Immature natural killer cell (primary cell): ENCODE measurements around the gene TRIM61. TPM values are rescaled to one million over a fixed set of nuclear protein-coding genes. Genes with fewer than 3 reads are reported as not detected.
"Not testable (repeated sequence)": the region's sequence is repeated elsewhere in the genome, so short reads cannot be mapped to it uniquely, and the experiment has no call there.

Experiments used
- DNase-seq, 3 donors: peaks; one replicate each; pipeline ENCODE4 v3.0.0; 2022; ENCODE audit warnings: mixed read lengths in 1 of 3
- H3K27ac Mint-ChIP-seq, 6 donors: one replicate each; pipeline ENCODE4 v1.8.0; 2020; ENCODE audit warnings: mixed read lengths in 6 of 6, mild to moderate bottlenecking in 5 of 6, inconsistent platforms in 4 of 6, moderate library complexity in 3 of 6
- H3K27me3 Mint-ChIP-seq, 3 donors: one replicate each; pipeline ENCODE4 v1.8.0; 2020 to 2021; ENCODE audit warnings: low read depth in 3 of 3, mild to moderate bottlenecking in 3 of 3, mixed read lengths in 3 of 3, moderate library complexity in 3 of 3, inconsistent platforms in 1 of 3
- H3K36me3 Mint-ChIP-seq, 3 donors: one replicate each; pipeline ENCODE4 v1.8.0; 2020; ENCODE audit warnings: mixed read lengths in 3 of 3, inconsistent platforms in 2 of 3, mild to moderate bottlenecking in 2 of 3
- H3K4me1 Mint-ChIP-seq, 2 donors: one replicate each; pipeline ENCODE4 v1.8.0; 2020; ENCODE audit warnings: inconsistent platforms in 2 of 2, mild to moderate bottlenecking in 2 of 2, mixed read lengths in 2 of 2, moderate library complexity in 1 of 2
- H3K4me3 Mint-ChIP-seq, 5 donors: one replicate each; pipeline ENCODE4 v1.8.0; 2020; ENCODE audit warnings: mild to moderate bottlenecking in 5 of 5, mixed read lengths in 5 of 5, inconsistent platforms in 3 of 5, moderate library complexity in 3 of 5
- H3K9me3 Mint-ChIP-seq, 6 donors: one replicate each; pipeline ENCODE4 v1.8.0; 2020; ENCODE audit warnings: mild to moderate bottlenecking in 6 of 6, mixed read lengths in 6 of 6, inconsistent platforms in 4 of 6, moderate library complexity in 3 of 6
- polyA plus RNA-seq, 3 donors: library from polyadenylated mRNA; unstranded; fragments of 300-500 nt; fragmentation: Illumina TruSeq; gene quantifications; one replicate each; pipeline ENCODE4 v1.2.3, GENCODE V29; 2021

TRIM61 gene
- polyA plus RNA-seq, 3 donors from 2014 or later: 1.8 to 2.5 TPM; not detected in 1

DNA sequence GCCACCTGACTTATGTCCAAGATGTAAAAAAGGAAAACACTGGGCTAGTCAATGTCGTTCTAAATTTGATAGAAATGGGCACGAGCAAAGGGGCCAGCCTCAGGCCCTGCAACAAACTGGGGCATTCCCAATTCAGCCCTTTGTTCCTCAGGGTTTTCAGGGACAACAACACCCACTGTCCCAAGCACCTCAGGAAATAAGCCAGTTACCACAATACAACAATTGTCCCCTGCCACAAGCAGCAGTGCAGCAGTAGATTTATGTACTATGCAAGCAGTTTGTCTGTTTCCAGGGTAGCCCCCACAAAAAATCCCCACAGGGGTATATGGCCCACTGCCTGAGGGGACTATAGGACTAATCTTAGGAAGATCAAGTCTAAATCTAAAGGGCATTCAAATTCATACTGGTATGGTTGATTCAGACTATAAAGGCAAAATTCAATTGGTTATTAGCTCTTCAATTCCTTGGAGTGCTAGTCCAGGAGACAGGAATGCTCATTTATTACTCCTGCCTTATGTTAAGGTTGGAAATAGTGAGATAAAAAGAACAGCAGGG is 21.1 kb upstream of the TRIM61 start:
- not testable (repeated sequence) for H3K36me3 Mint-ChIP-seq, H3K27ac Mint-ChIP-seq, H3K9me3 Mint-ChIP-seq, H3K4me1 Mint-ChIP-seq, H3K27me3 Mint-ChIP-seq, H3K4me3 Mint-ChIP-seq, DNase-seq

DNA sequence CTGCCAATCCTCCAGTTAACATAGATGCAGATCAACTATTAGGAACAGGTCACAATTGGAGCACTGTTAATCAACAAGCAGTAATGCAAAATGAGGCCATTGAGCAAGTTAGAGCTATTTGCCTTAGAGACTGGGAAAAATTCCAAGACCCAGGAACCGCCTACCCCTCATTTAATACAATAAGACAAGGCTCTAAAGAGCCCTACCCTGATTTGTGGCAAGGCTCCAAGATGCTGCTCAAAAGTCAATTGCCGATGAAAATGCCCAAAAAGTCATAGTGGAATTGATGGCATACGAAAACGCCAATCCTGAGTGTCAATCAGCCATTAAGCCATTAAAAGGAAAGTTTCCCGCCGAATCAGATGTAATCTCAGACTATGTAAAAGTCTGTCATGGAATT is 20.5 kb upstream of the TRIM61 start:
- H3K36me3 Mint-ChIP-seq: no peaks in the 10 kb centered on the region
- H3K27ac Mint-ChIP-seq: no peak overlapping the region
- no peaks in the 10 kb centered on the region for H3K4me1 Mint-ChIP-seq
- H3K9me3 Mint-ChIP-seq: no peaks in the 10 kb centered on the region
- DNase-seq: no peak
- peaks cover 0 to 2% (median 1%) of the 10 kb centered on the region in 3 donors for H3K27me3 Mint-ChIP-seq
- no peak overlapping the region for H3K4me3 Mint-ChIP-seq

DNA sequence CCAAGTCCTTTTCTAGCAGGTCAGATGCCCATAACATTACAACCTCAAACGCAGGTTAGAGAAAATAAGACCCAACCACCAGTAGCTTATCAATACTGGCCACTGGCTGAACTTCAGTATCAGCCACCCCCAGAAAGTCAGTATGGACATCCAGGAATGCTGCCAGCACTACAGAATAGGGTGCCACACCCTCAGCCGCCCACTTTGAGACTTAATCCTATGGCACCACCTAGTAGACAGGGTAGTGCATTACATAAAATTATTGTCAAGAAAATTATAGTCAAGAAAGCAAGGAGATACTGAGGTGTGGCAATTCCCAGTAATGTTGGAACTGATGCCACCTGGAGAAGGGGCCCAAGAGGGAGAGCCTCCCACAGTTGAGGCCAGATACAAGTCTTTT is 19.9 kb upstream of the TRIM61 start:
- no peak overlapping the region for H3K4me3 Mint-ChIP-seq
- no peaks in the 10 kb centered on the region for H3K4me1 Mint-ChIP-seq
- H3K27me3 Mint-ChIP-seq: peaks cover 0 to 2% (median 1%) of the 10 kb centered on the region in 3 donors
- DNase-seq: no peak
- no peak overlapping the region for H3K27ac Mint-ChIP-seq
- no peaks in the 10 kb centered on the region for H3K9me3 Mint-ChIP-seq
- no peaks in the 10 kb centered on the region for H3K36me3 Mint-ChIP-seq

DNA sequence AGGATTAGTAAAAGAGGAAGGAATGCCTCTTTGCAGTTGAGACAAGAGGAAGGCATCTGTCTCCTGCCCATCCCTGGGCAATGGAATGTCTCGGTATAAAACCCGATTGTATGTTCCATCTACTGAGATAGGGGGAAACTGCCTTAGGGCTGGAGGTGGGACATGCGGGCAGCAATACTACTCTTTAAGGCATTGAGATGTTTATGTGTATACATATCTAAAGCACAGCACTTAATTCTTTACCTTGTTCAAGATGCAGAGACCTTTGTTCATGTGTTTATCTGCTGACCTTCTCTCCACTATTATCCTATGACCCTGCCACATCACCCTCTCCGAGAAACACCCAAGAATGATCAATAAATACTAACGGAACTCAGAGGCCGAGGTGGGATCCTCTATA is 18.7 kb upstream of the TRIM61 start:
- H3K4me1 Mint-ChIP-seq, H3K4me3 Mint-ChIP-seq, H3K9me3 Mint-ChIP-seq: not testable (repeated sequence)

DNA sequence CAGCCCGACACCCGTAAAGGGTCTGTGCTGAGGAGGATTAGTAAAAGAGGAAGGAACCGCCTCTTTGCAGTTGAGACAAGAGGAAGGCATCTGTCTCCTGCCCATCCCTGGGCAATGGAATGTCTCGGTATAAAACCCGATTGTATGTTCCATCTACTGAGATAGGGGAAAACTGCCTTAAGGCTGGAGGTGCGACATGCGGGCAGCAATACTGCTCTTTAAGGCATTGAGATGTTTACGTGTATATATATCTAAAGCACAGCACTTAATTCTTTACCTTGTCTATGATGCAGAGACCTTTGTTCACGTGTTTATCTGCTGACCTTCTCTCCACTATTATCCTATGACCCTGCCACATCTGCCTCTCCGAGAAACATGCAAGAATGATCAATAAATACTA is 13.3 kb upstream of the TRIM61 start:
- H3K27me3 Mint-ChIP-seq, H3K27ac Mint-ChIP-seq, H3K36me3 Mint-ChIP-seq, H3K9me3 Mint-ChIP-seq, DNase-seq, H3K4me3 Mint-ChIP-seq, H3K4me1 Mint-ChIP-seq: not testable (repeated sequence)

More for the DNA sequence above, 18.7 kb upstream of the TRIM61 start:
- DNase-seq, H3K27me3 Mint-ChIP-seq, H3K36me3 Mint-ChIP-seq, H3K27ac Mint-ChIP-seq: not testable (repeated sequence)

DNA sequence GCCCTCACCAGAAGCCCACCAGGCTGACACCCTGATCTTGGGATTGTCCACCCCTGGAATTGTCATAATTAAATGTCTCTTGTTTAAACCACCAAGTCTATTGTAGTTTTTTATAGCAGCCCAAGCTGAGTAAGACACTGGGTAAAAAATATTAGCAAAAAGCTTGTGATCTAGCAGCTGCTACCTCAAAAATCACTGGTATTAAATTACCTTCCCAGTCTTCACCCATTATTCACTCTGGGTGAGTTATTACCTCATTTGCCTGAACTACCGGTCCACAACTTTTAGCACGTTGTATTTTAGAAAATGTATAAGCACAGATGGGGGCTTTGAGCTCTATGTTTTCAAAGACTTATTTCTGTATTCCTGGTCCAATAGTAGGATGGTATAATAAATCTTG is 12.0 kb upstream of the TRIM61 start:
- no peaks in the 10 kb centered on the region for H3K36me3 Mint-ChIP-seq
- no peaks in the 10 kb centered on the region for H3K4me1 Mint-ChIP-seq
- no peak for DNase-seq
- no peak overlapping the region for H3K27ac Mint-ChIP-seq
- H3K27me3 Mint-ChIP-seq: peaks cover 0 to 5% (median 0%) of the 10 kb centered on the region in 3 donors
- no peaks in the 10 kb centered on the region for H3K9me3 Mint-ChIP-seq
- no peak overlapping the region for H3K4me3 Mint-ChIP-seq

DNA sequence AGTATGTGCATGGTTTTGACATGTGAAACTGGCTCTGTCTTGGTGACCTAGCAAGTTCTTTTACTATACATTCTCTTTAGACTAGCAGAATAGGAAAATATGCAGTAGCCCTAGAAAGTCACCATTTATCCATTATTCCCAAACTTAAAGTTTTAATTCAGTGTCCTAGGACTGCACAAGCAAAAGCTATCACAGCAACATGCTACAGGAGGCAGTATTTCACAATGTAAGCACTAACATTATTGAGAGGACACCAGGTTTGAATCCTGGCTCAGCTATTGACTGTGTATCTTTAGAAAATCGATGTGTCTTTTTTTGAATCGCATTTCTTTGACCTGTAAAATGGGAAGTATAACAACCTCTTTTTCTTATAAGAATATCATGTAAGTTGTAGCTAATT is 5.5 kb downstream of the TRIM61 start:
- H3K27me3 Mint-ChIP-seq: not testable (repeated sequence)

DNA sequence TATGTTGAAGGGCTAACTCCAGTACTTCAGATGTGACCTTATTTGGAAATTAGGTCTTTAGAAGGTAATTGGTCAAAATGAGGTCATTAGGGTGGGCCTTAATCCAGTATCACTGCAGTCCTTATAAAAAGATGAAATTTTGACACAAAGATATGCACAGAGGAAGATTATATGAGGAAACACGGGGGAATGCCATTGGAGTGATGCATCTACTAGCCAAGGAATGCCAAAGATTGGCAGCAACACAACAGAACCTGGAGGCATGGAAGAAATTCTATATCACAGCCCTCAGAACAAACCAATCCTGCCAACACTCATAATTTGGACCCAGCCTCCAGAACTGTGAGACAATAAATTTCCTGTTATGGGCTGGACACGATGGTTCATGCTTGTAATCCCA is 17.6 kb downstream of the TRIM61 start:
- H3K27ac Mint-ChIP-seq: no peak overlapping the region
- DNase-seq: no peak
- H3K36me3 Mint-ChIP-seq: no peaks in the 10 kb centered on the region
- H3K4me1 Mint-ChIP-seq: peaks cover 14 to 24% of the 10 kb centered on the region in 2 donors
- H3K4me3 Mint-ChIP-seq: no peak overlapping the region
- peaks cover 0 to 6% (median 5%) of the 10 kb centered on the region in 3 donors for H3K27me3 Mint-ChIP-seq
- H3K9me3 Mint-ChIP-seq: peaks cover 0 to 3% (median 0%) of the 10 kb centered on the region in 6 donors

More for the DNA sequence above, 5.5 kb downstream of the TRIM61 start:
- not testable (repeated sequence) for H3K36me3 Mint-ChIP-seq, DNase-seq, H3K4me3 Mint-ChIP-seq, H3K27ac Mint-ChIP-seq, H3K9me3 Mint-ChIP-seq
- H3K4me1 Mint-ChIP-seq: peaks cover 6 to 10% of the 10 kb centered on the region in 2 donors

DNA sequence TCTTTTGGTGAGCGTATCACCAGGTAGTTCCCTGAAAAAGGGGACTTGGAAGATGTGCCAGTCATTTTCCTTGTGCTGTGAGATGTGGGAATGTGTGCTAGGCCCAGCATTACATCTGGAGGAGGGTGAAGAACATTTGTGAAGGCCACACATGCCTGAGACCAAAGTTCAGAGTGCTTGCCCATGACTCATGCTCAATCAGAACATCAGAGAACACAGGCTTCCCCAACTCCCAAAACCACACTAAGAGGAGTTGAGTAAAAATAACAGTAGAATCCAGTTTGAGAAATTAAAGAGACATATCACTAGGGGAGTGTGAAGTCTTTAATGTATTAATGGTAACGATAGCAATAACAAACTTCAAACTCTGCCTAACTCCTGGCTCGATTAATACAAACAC is 18.0 kb downstream of the TRIM61 start:
- H3K4me3 Mint-ChIP-seq, H3K27ac Mint-ChIP-seq, H3K9me3 Mint-ChIP-seq, H3K36me3 Mint-ChIP-seq, H3K27me3 Mint-ChIP-seq, DNase-seq: not testable (repeated sequence)
- peaks cover 14 to 24% of the 10 kb centered on the region in 2 donors for H3K4me1 Mint-ChIP-seq

DNA sequence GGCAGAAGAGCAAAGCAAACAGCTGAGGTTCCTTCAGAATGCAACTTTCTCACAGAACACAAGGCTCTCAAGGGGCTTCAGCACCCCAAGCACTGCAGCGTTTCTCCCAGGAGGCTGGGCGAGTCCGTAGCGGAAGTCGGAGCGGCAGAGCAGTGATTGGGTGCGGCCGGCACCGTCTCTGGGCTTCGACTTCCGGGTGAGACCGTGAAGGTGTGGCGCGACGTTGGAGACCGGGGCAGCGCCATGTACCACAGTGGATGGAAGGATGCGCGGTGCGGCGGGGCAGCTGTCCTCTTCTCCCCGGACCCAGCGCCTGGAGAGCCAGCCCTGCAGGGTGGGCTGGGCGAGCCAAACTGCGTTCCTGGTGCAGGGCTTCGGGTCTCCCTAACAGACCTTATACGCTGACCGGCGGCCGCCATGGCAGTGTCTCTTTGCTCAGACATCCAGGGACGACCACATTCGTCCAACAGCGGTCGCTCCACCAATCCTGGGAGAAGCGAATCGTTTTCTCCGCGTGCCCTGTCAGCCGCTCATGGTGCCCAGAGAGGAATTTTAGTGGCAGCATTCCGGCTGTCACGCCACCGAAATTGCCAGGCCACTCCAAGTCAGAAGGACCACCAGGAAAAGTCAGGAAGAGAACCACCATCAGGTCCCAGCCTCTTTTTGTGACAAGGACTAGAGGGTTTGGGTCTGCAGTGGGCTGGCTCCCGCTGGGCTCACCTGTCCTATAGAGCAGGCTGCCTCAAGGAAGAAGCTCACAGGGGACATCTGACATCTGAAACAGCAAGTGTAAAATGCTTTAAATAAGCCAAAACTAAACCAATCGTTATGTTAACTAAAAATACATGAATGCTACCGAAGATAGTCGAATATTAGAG is 20.5 kb downstream of the TRIM61 start:
- Mint-ChIP-seq H3K36me3 (no peaks in the 10 kb centered on the region), H3K4me1 (peaks cover 14 to 24% of the 10 kb centered on the region in 2 donors), H3K4me3 (peak overlapping the region; percentile 84 to 89 (median 87)), H3K9me3 (peaks cover 0 to 3% (median 0%) of the 10 kb centered on the region in 6 donors), H3K27ac (peak overlapping the region in 4 of 6 donors; percentile 6 to 79 (median 62)), H3K27me3 (peaks cover 2 to 7% (median 5%) of the 10 kb centered on the region in 3 donors)
- peak; percentile 39 to 73 (median 55) for DNase-seq

DNA sequence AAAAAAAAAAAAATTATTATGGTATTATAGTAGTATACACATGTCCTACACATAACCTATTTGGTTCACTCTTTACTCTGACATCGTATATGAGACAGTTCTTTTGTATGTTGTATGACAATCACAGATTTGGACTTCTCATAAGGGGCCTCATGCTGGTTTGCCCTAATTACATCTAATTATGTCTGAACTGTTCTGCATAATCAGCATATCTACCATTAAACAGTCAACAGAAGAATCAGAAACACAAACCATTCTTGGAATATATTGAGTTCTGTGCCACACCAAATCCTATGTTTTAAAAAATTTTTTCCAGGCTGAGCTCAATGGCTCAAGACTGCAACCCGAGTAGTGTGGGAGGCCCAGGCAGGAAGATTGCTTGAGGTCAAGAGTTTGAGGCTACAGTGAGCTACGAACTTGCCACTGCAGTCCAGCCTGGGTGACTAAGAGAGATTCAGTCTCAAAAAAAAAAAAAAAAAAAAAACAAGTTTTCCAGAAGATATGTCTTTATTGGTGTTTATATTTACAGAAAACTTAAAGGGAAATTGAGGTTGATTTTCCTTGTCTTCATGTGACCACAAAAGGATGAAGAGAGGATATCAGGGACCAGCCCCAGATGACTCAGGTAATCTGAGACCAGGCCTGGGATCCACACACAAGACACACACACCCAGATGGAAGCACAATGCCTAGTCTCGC is 22.2 kb downstream of the TRIM61 start:
- no peak overlapping the region for H3K27ac Mint-ChIP-seq
- peaks cover 14 to 24% of the 10 kb centered on the region in 2 donors for H3K4me1 Mint-ChIP-seq
- H3K9me3 Mint-ChIP-seq: peaks cover 0 to 3% (median 0%) of the 10 kb centered on the region in 6 donors
- DNase-seq: no peak
- H3K4me3 Mint-ChIP-seq: peak overlapping the region; percentile 53 to 87 (median 62)
- H3K36me3 Mint-ChIP-seq: no peaks in the 10 kb centered on the region
- peaks cover 5 to 7% (median 5%) of the 10 kb centered on the region in 3 donors for H3K27me3 Mint-ChIP-seq

DNA sequence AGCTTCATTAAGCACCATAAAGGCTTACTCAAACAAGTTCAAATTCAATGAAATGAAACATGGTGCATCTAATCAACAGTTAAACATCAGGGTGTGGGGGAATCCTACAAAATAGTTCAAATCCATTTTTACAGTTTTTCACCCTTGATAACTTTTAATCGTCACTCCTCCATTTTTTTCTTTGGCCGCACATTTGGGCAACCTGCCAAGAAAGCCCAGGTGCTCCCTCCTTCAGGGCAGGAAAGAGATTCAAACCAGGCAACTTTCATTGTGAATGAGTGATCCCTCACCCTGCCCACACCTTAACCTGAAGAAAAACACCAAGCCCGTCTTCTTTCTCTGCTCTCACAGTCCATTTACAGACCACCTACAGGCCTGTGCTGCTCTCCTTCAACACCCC is 24.9 kb downstream of the TRIM61 start:
- H3K27me3 Mint-ChIP-seq: peaks cover 7 to 12% (median 9%) of the 10 kb centered on the region in 3 donors
- no peak overlapping the region for H3K4me3 Mint-ChIP-seq

DNA sequence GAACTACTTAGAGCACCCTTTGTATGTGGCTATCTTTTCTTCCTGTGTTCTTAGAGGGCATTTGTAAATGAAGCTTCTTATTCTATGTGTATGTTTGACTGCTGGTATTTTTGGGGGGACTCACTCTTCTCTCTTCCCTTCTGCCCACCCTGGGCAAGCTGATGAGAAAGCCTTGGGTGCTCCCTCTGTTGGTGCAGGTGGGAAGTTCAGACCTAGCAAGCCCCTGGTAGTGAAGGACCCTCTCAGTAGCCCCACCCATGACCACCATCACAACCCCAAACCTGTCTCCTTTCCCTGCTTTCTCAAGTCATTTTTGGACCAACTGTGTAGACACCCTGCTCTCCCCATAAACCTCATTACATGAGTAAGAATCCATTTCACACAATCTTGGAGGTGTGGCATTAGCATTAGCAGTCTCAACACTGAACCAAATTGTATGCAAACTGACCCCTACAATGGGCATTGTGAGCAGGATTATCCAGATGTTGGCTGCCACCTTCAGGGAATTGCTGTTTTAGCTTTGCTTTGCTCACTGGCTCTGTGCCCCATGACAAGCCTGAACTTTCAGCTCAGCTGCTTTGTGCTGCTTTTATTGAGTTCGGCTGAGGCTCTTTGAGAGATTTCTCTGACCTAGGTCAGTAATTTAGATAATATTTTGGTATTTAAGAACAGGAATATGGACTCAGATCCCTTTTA is 27.9 kb downstream of the TRIM61 start:
- no peak for DNase-seq
- Mint-ChIP-seq H3K27me3 (peaks cover 7 to 13% (median 8%) of the 10 kb centered on the region in 3 donors), H3K27ac (no peak overlapping the region), H3K4me3 (no peak overlapping the region), H3K36me3 (no peaks in the 10 kb centered on the region), H3K4me1 (no peaks in the 10 kb centered on the region), H3K9me3 (peaks cover 0 to 3% (median 1%) of the 10 kb centered on the region in 6 donors)

More for the DNA sequence above, 24.9 kb downstream of the TRIM61 start:
- H3K36me3 Mint-ChIP-seq: no peaks in the 10 kb centered on the region
- peaks cover 0 to 3% (median 0%) of the 10 kb centered on the region in 6 donors for H3K9me3 Mint-ChIP-seq
- H3K27ac Mint-ChIP-seq: no peak overlapping the region
- no peak for DNase-seq
- peaks cover 10 to 18% of the 10 kb centered on the region in 2 donors for H3K4me1 Mint-ChIP-seq
